PC-3 (cell line): Measurements from ENCODE around the gene JARID2. TPM values are rescaled to one million over a fixed set of nuclear protein-coding genes. Genes with fewer than 3 reads are reported as not detected.

Experiments
- ATAC-seq: fragments of 200-7000 bp; cut with Tn5 transposase; 2 replicates; pipeline ENCODE4 v1.9.1; 2020; ENCODE audit warnings: mild to moderate bottlenecking, moderate library complexity
- BruUV-seq: library from RNA; stranded (reverse); fragments of 400-500 nt; replicated peaks from 2 replicates; lab custom pipeline; 2021; lab: Mats Ljungman, UMichigan
- CTCF ChIA-PET: fragments of 300-600 bp; sonication (Branson Sonifier 250); formaldehyde crosslinking; loops from one replicate; lab custom pipeline; 2022; ENCODE audit warnings: antibody characterized with exemption; lab: Charles Lee
- POLR2A ChIA-PET: fragments of 300-600 bp; sonication (Branson Sonifier 250); formaldehyde crosslinking; loops from one replicate; lab custom pipeline; 2022; ENCODE audit warnings: antibody characterized with exemption; ENCODE audit not compliant: unreplicated experiment; lab: Charles Lee
- DNase-seq: peaks from one replicate; pipeline ENCODE4 v3.0.0-alpha.2; 2015
- H2AFZ ChIP-seq: fragments of 300-600 bp; sonication (generic); 2 replicates; pipeline ENCODE4 v1.6.0; 2016; ENCODE audit warnings: antibody characterized with exemption, low read length
- H3F3A ChIP-seq: fragments of 300-600 bp; sonication (generic); one replicate; pipeline ENCODE4 v1.6.0; 2017; ENCODE audit warnings: antibody characterized with exemption, low read length, control low read depth, mild to moderate bottlenecking; ENCODE audit not compliant: unreplicated experiment
- H3K27ac ChIP-seq: fragments of 300-600 bp; sonication (generic); 2 replicates; pipeline ENCODE4 v1.5.1; 2016; ENCODE audit warnings: mild to moderate bottlenecking, low read length
- H3K27me3 ChIP-seq: fragments of 300-600 bp; sonication (generic); 2 replicates; pipeline ENCODE4 v1.6.1; 2016; ENCODE audit warnings: low read length, mixed read lengths
- H3K36me3 ChIP-seq: fragments of 300-600 bp; sonication (generic); 2 replicates; pipeline ENCODE4 v1.6.1; 2016; ENCODE audit warnings: low read depth, mixed run types, low read length, mixed read lengths
- H3K4me1 ChIP-seq: fragments of 300-600 bp; sonication (generic); 2 replicates; pipeline ENCODE4 v1.5.1; 2016; ENCODE audit warnings: low read length; ENCODE audit not compliant: insufficient read depth
- H3K4me2 ChIP-seq: fragments of 300-600 bp; sonication (generic); 2 replicates; pipeline ENCODE4 v1.6.0; 2016; ENCODE audit warnings: low read length
- H3K4me3 ChIP-seq: fragments of 300-600 bp; sonication (generic); 2 replicates; pipeline ENCODE4 v1.5.1; 2016; ENCODE audit warnings: mild to moderate bottlenecking, low read length, mixed read lengths
- H3K79me2 ChIP-seq: fragments of 300-600 bp; sonication (generic); 2 replicates; pipeline ENCODE4 v1.6.1; 2017; ENCODE audit warnings: low read length, mixed read lengths
- H3K9ac ChIP-seq: fragments of 300-600 bp; sonication (generic); 2 replicates; pipeline ENCODE4 v1.6.0; 2016; ENCODE audit warnings: mild to moderate bottlenecking, low read length
- H3K9me2 ChIP-seq: fragments of 300-600 bp; sonication (generic); replicated peaks from 2 replicates; pipeline ENCODE4 v1.6.1; 2016; ENCODE audit warnings: mixed run types, low read length, mixed read lengths
- H3K9me3 ChIP-seq: fragments of 300-600 bp; sonication (generic); 2 replicates; pipeline ENCODE4 v1.6.1; 2016; ENCODE audit warnings: low read length, mixed read lengths
- H4K20me1 ChIP-seq: fragments of 300-600 bp; sonication (generic); 2 replicates; pipeline ENCODE4 v1.6.1; 2016; ENCODE audit warnings: low read length, mixed read lengths
- EZH2 ChIP-seq: fragments of 300-600 bp; sonication (generic); IDR thresholded peaks from one replicate; pipeline ENCODE4 v1.6.1; 2017; ENCODE audit warnings: antibody characterized with exemption, mild to moderate bottlenecking, low read length; ENCODE audit not compliant: unreplicated experiment
- EZH2phosphoT487 ChIP-seq: fragments of 300-600 bp; sonication (generic); IDR thresholded peaks from 2 replicates; pipeline ENCODE4 v1.6.1; 2018; ENCODE audit warnings: mild to moderate bottlenecking, antibody characterized with exemption, low read length, borderline replicate concordance
- intact Hi-C: fragments of 100-400 bp; cut with micrococcal nuclease; formaldehyde crosslinking; loops from 2 replicates; pipeline ENCODE4 v1.9.0; 2023
- total RNA-seq: library from RNA; depleted of rRNA; stranded (reverse); fragments of >200 nt; gene quantifications from 2 replicates; pipeline ENCODE4 v1.2.3, GENCODE V29; 2014
- TF ChIP-seq, protein P1 (sequence below): fragments of 300-600 bp; sonication (generic); conservative IDR thresholded peaks from 2 replicates; pipeline ENCODE4 v1.5.1; 2017; ENCODE audit warnings: antibody characterized with exemption, low read depth, mild to moderate bottlenecking, low read length

JARID2 gene
- total RNA-seq, 1 experiment from 2014 or later, result 11.0 TPM

DNA sequence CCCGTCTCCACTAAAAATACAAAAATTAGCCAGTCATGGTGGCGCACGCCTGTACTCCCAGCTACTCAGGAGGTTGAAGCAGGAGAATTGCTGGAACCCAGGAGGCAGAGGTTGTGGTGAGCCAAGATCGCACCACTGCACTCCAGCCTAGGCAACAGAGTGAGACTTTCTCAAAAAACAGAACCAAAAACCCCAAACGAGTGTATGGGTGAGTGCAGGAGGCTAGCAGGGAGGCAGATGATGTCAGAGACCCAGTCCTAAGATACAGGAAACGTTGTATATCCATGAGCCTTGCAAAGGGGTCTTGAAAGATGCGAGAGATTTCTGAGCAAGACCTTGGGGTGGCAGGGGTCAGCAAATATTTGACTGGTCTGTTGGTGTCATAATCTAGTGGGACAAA is 136.2 kb downstream of the JARID2 start:
- H3K27ac ChIP-seq, result no peak overlapping the region
- H3K4me1 ChIP-seq, result no peaks in the 10 kb centered on the region
- POLR2A ChIA-PET, result no interaction called here
- CTCF ChIA-PET, result no interaction called here
- peaks cover 87% of the 10 kb centered on the region for H3K79me2 ChIP-seq
- no TSS peak for BruUV-seq
- no peaks in the 10 kb centered on the region for H3K9me3 ChIP-seq
- no peak for ATAC-seq
- no peaks in the 10 kb centered on the region for H3K36me3 ChIP-seq
- H3K4me2 ChIP-seq, result no peak overlapping the region
- no peaks in the 10 kb centered on the region for H3F3A ChIP-seq
- no peak for TF ChIP-seq EZH2
- TF ChIP-seq EZH2phosphoT487, result no peak
- DNase-seq, result no peak
- H4K20me1 ChIP-seq, result peaks cover 4% of the 10 kb centered on the region; the same call in 1 of the 2 replicates
- H3K4me3 ChIP-seq, result no peak overlapping the region
- H3K9ac ChIP-seq, result no peak overlapping the region
- H3K9me2 ChIP-seq, result no peaks in the 10 kb centered on the region
- H2AFZ ChIP-seq, result no peak overlapping the region
- intact Hi-C loops, result no loop called here
- H3K27me3 ChIP-seq, result no peaks in the 10 kb centered on the region

DNA sequence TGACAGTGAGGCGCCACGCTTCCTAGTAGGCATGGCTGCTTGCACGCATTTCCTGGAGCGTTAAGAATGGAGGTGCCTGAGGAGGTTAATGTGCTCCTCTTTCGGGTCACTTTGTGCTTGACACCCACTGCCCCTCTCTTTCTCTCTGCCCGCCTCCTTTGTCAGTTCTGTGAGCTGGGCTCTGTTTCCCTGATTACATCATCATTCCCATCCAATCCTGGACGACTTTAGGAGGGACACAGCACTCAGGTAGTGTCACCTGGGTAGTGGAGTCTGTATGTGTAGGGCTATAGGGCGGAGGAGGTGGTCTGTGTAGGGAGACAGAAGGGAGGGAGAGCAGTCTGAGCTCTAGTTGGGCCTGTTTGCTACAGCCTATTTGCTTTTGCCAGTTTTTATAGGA is 136.8 kb downstream of the JARID2 start:
- DNase-seq (no peak), ATAC-seq (no peak)
- H3K9ac ChIP-seq, result no peak overlapping the region
- H3K36me3 ChIP-seq, result no peaks in the 10 kb centered on the region
- H3K4me3 ChIP-seq, result no peak overlapping the region
- ChIA-PET POLR2A (no interaction called here), CTCF (no interaction called here)
- H3K4me1 ChIP-seq, result no peaks in the 10 kb centered on the region
- no TSS peak for BruUV-seq
- H3K27ac ChIP-seq, result no peak overlapping the region
- peaks cover 4% of the 10 kb centered on the region; the same call in 1 of the 2 replicates for H4K20me1 ChIP-seq
- intact Hi-C loops, result no loop called here
- no peaks in the 10 kb centered on the region for H3K27me3 ChIP-seq
- no peak overlapping the region for H2AFZ ChIP-seq
- no peaks in the 10 kb centered on the region for H3K9me3 ChIP-seq
- H3K4me2 ChIP-seq, result no peak overlapping the region
- H3F3A ChIP-seq, result no peaks in the 10 kb centered on the region
- H3K79me2 ChIP-seq, result peaks cover 89% of the 10 kb centered on the region
- no peaks in the 10 kb centered on the region for H3K9me2 ChIP-seq
- no peak for TF ChIP-seq EZH2
- no peak for TF ChIP-seq EZH2phosphoT487
- TF ChIP-seq, protein P1, sequence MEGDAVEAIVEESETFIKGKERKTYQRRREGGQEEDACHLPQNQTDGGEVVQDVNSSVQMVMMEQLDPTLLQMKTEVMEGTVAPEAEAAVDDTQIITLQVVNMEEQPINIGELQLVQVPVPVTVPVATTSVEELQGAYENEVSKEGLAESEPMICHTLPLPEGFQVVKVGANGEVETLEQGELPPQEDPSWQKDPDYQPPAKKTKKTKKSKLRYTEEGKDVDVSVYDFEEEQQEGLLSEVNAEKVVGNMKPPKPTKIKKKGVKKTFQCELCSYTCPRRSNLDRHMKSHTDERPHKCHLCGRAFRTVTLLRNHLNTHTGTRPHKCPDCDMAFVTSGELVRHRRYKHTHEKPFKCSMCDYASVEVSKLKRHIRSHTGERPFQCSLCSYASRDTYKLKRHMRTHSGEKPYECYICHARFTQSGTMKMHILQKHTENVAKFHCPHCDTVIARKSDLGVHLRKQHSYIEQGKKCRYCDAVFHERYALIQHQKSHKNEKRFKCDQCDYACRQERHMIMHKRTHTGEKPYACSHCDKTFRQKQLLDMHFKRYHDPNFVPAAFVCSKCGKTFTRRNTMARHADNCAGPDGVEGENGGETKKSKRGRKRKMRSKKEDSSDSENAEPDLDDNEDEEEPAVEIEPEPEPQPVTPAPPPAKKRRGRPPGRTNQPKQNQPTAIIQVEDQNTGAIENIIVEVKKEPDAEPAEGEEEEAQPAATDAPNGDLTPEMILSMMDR, result no peak

DNA sequence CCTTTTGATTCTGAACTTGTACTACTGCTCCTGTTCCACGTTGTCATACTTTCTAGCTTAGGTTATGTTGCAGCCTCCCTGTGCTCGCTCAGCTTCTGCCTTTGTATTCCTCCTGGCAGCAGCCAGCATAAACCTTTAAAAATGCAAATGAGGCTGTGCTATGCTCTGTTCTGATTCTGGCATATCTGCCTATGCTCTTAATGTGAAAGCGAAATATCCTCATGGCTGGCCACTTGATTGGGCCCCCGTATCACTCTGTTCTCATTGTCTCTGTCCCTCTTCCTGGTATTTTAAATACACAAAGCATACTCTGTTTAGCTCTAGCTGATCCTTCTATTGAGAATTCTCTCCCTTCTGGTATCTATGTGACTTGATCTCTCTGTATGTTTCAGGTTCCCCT is 139.0 kb downstream of the JARID2 start:
- no peak overlapping the region for H3K27ac ChIP-seq
- no peak for DNase-seq
- CTCF ChIA-PET, result no interaction called here
- H3K9me2 ChIP-seq, result no peaks in the 10 kb centered on the region
- H3K9ac ChIP-seq, result no peak overlapping the region
- H3K9me3 ChIP-seq, result no peaks in the 10 kb centered on the region
- intact Hi-C loops, result no loop called here
- no peaks in the 10 kb centered on the region for H3F3A ChIP-seq
- no TSS peak for BruUV-seq
- H2AFZ ChIP-seq, result no peak overlapping the region
- H3K4me3 ChIP-seq, result no peak overlapping the region
- H3K79me2 ChIP-seq, result peaks cover 90% of the 10 kb centered on the region
- POLR2A ChIA-PET, result no interaction called here
- TF ChIP-seq, protein P1, result no peak
- TF ChIP-seq EZH2phosphoT487 (no peak), EZH2 (no peak)
- no peaks in the 10 kb centered on the region for H4K20me1 ChIP-seq
- no peaks in the 10 kb centered on the region for H3K27me3 ChIP-seq
- no peaks in the 10 kb centered on the region for H3K36me3 ChIP-seq
- no peaks in the 10 kb centered on the region for H3K4me1 ChIP-seq
- no peak overlapping the region for H3K4me2 ChIP-seq
- ATAC-seq, result no peak
